GM15510 (cell line): ENCODE data around the gene GRIA3.

Experiments used
- POLR2A ChIP-seq: IDR thresholded peaks from 3 replicates; pipeline ENCODE4 v1.6.1; 2011; ENCODE audit warnings: borderline replicate concordance; ENCODE audit not compliant: insufficient read length; ENCODE audit errors: extremely low read depth

GRIA3 gene

DNA sequence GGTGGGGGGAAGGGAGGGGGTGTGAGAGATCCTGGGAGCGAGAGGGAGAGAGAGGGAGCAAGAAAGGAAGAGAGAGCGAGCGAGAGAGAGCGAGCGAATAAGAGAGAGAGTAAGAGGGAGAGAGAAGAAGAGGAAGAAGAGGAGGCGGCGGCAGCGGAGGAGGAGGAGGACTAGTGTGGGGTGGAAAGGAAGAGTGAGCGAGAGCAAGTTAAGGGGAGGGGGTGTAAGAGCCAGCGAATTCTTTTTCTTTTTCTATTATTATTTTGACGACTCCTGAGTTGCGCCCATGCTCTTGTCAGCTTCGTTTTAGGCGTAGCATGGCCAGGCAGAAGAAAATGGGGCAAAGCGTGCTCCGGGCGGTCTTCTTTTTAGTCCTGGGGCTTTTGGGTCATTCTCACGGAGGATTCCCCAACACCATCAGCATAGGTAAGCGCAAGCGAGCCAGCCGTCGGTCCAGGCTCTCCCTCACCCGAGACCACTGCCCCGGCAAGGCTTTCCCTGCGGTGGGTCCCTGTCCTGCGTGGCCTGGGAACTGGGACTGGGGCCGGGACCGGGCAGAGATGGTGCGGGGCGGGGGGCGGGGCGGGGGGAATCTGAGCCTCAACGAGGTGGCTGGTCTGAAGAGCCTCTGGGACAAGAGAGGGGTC lies at the start of gene GRIA3:
TSS of gene GRIA3 (plus strand) at position 60 of the 647 bp plus-strand sequence. CDS start at position 318, 258 bp downstream.
- TF ChIP-seq POLR2A: no peak

DNA sequence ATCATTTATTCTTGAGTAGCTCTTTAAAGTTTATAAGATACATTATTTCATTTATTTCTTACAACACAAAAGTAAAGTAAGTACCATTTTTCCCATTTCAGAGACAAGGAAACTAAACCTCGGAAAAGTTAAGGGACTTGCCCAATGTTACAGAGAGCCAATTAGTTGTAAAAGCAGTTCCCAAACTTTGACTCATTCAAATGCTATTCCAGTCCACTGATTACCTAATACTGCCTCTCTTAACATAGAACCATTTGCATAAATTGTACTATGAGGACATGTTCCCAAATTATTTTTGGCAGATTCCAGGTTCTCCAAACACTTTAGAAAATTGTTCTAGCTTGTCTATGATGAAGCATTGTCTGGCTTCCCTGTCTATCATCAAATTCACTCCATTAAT lies 45.6 kb upstream of the GRIA3 start:
- TF ChIP-seq POLR2A: no peak

DNA sequence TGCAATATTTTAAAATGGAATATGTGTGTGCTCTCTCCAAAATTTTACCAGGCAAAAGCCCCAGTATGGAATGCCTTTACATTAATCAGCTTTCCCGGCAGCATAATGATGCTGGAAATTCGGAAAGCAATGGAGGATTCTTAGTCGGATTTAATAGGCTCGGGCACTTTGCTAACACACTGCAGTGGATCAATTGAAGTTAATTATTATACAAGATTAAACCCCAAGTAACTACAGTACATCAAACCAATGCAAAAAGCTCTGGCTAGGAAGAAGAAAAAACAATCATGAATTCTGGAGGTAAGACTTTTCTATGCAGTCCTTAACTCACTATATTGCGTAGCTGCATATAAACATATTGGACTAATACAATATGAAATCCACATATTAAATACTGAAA lies 43.6 kb upstream of the GRIA3 start:
- TF ChIP-seq POLR2A: no peak

DNA sequence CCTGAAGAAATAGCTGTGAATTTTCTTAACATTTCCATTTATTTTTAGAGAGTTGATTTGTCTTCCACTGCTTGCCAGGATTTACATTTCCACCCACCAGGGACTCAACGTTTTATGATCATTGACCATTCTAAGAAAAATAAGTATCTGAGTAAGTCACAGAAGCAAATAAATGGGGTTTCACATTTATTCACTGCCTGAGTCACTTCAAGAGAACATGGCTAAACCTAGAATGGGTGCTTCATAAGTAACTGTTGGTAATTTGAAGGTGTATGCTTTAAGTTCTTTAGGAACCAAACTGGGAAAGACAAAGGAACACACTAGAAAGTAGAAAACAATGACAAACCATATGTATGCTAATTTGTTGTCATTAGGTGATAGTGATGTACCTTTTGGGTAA lies 43.2 kb upstream of the GRIA3 start:
- no peak for TF ChIP-seq POLR2A

DNA sequence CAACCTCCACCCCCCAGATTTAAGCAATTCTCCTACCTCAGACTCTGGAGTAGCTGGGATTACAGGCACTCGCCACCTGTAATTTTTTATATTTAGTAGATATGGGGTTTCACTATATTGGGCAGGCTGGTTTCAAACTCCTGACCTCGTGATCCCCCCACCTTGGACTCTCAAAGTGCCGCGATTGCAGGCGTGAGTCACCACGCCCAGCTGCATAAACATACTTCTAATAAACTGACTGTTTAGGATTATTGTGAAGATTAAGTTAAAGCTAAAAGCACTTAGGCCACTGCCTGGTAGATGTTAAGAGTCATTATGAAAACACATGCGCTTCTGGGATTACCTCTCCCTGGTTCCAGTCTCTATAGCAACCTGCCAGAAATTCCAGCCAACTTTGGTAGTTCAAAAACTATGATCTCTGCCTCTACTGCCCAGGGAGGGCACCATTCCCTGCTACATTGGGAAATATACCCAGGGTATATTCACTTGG lies 30.2 kb upstream of the GRIA3 start:
- no peak for TF ChIP-seq POLR2A

DNA sequence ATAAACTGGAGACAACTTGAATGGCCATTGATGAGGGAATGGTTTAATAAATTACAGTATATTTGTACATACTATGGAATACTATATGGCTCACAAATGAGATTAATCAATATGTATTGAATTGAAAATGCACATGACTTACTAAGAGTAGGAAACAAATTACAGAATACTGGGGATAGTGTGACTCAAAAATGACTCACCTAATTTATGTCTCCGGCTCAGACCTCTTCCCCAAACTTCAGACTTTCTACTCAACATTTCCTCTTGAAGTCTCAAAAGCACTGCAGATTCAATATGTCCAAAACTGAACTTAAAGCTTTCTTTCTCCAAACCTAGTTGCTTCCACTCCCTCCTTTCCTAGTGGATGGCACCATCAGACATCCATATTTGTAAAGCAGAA lies 28.8 kb upstream of the GRIA3 start:
- no peak for TF ChIP-seq POLR2A

DNA sequence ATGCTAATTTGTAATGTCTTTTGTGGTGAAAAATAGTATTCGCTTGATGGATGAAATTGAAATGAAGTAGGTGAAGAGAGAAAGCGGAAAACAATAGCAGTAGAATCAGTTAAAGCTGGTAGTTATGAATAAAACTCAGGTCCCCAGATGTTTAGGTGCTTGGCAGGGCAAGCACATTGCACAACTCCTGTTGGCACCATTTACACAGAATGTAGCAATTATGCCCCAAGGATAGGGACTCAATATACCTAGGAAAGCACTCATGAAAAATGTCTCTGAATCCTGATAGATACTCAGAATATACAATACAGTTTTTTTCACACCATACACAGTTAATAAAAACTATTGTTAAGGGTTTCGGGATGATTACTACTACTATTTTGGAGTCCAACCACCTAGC lies 26.5 kb upstream of the GRIA3 start:
- no peak for TF ChIP-seq POLR2A

DNA sequence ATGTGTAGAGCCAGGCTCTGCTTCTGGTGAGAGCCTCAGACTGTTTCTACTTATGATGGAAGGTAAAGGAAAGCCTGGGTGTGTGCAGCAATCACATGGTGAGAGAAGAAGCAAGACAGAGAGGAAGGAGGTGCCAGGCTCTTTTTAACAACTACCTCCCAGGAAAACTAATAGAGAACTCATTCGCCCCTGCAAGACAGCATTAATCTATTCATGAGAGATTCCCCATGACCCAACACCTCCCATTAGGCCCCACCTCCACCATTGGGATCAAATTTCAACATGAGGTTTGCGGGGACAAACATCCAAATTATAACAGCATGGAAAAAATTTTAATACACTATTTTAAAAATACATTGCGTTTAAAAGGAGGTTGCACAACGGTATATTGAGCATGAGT lies 24.7 kb upstream of the GRIA3 start:
- no peak for TF ChIP-seq POLR2A

DNA sequence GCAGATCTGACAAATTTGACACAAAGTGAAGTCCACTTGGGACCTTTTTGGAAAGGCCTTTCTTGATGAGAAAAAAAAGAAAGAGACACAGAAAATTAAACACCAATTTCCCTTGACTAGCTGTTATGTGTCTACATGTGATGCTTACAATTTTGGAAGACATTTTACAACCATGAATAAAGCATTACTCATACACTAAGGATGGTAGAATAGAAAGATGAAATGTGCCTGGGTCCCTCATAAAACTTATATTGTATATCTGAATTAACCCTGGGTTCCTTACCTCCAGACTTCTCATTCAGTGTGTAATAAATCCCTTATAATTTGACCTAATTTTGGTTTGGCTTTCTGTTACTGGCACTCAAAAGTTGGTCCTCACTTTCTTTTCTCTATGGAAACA lies 16.5 kb upstream of the GRIA3 start:
- TF ChIP-seq POLR2A: no peak

DNA sequence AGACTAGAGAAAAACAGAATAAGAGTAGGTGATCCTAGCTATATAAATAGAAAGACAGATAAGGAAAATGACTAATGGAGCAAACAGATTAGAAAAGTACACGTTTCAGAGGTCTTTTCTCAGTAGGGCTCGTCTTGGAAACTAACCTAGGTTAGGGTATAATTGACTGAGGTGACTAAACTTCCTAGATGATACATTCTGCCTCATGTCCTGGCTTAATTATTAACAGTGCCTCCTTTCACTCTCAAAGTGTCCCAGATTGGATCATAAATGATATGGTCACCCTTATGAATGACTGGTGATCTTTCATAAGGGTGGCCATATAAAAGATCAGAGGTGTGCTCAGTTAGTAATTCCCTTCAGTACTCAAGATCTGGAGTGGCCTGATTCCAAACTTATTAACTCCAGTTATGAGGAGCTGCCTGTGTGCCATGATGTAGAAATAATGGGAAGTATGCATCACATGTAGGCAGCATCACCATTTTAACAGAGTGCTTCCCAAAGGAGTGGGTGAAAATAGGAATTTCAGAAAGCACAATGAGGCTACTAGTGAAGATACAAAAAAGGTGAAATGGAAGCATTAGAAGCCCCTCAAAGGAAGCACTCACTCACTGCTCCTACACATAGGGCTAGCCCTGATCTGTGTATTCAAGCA lies 14.7 kb upstream of the GRIA3 start:
- no peak for TF ChIP-seq POLR2A

DNA sequence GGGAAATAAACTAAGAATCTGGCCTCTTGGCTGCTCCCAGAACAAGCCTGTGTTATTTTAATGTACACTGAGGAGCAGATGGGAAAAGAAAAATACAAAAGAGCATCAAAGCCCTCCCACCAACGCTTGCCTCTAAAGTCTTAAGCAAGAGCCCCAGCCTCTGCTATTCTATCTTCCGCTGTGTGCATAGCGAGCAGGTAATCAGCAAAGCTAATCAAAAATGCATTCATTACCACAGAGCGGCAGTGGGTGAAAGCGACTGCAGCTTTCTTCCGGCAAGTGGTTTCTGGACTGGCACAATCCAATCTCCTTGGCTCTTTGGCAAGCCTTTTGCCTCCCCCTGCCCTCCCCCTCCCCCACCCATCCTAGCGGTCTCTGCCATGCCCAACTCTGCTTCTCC lies 13.5 kb upstream of the GRIA3 start:
- TF ChIP-seq POLR2A: no peak

DNA sequence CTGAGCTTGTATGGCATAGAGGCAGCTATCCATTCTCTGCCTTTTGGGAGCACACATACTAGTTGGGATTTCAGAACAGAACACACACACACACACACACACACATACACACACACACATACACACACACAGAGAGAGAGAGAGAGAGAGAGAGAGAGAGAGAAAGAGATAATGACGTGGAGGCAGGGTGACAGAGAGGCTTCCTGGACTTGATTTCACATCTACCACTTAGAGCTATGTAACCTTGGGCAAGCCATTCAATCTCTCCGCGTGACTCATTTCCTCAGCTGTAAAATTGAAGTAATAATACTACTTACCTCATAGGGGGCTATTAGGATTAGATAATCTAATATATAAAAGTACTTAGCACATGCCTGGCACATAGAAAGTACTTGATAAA lies 12.3 kb upstream of the GRIA3 start:
- no peak for TF ChIP-seq POLR2A

DNA sequence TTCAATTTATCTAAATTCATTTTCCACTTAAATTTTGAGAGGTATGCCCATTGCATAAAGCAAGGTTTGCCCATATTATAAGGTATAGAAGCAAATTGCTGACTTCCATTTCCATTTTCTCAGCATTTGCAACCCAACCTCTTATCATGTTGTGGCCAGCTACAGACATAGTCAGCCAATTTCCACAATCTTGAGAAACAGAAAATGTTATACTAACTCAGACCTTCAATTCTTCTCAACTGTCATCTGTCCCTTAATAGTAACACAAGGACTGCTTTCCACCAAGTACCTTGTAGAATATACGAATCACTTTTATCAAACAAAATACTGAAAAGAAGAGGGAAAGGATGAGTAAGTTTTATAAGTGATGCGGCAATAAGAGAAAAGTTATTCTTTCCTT lies 11.2 kb upstream of the GRIA3 start:
- no peak for TF ChIP-seq POLR2A

DNA sequence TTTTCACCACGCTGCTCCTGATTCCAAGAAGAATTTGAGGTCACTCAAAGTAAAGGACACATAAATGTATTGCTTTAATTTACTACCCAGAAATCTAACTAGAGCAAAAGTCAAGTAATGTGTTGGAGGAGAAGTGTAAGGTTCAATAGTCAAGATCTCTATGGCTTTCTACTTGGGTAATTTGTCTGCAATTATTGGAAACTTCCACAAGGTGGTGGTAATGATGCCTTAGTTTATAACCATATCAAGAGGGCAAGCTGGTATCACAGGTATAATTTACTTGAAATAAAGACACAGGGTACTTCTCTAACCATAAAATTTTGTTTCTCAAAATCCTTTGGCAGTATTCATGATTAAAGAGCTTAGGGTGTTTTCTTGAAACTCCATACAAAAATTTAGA lies 10.2 kb upstream of the GRIA3 start:
- no peak for TF ChIP-seq POLR2A

DNA sequence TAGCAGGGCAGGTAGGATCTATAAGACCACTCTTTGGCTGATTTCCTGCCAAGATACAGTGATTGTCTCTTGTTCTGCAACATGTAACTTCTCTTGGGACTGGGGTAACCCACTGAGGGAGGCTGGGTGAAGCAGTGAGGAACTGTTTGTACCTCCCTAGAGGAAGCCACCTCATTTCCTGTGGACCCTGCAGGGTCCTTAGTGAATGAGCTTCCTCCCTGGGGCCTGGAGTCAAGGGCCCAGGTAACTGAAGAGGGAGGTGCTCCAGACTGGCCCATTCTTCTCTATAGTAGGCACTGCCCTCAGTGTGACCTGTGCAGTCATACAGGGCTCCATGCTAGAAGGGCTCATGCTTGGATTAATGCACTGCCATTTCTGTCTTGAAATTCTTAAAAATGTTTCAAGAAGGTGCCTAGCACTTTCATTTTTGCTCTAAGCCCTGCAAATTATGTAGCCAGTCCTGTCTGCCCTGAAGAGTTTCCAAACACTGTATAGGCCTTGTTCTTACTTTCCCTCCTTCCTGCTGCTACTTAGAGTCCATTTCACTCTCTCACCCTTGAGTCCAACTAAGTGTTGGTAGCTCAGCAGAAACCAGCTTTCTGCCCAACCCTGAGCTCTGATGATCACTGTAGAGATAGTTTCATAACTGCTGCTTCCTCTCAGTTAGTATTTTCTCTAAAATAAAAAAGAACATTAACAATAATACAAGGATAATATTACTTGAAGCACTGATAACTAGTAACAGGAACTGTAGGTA lies 8.5 kb upstream of the GRIA3 start:
- no peak for TF ChIP-seq POLR2A

DNA sequence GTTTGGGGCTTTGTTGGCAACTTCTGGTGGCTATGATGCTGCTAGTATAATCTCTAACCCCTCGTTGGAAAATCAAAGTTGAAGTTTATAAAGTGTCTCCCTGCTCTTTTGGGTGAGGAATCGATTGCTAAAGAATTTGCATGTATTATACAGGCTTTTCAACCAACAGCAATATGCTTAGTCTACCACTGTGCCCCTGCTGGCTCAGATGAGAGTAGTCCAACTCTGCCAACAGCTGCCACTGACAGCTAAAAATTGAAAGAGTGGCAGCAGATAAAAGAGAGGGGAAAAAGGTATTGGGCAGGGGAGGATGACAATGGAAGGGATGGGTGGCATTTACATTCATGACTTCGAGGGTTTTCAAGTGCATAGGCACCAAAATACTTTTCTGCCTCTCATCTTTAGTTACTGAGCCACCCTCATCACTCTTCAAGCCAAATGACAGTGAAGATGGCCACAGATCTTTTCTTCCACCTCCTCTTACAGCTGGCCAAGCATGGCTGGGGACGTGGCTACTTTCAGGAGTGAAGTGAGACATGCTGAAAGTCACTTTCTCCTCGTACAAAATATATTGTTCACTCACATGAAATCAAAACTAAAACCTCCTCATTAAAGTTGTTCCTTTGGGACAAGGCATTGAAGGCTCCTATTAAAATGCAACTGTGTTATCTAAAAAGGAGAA lies 2.7 kb upstream of the GRIA3 start:
- TF ChIP-seq POLR2A: no peak

DNA sequence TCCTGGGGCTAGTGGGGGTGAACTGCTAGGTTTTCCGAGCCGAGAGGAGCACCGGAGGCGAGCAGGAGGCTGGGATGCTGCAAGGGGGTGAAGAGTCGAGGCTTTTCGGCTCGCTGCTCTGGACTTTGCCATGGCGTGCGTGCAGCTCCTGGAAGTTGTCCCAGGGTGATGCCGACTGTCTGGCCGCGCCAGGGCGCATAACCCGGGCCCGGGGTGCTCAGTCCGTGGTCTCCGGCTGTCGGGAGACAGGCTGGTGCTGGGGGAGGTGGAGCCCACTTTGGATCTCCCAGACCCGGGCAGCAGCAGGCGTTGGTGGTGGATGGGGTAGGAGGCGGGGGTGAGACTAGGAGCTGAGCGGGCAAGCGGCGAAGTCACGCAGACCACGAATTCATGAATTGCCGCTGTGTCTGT lies 793 bp downstream of the GRIA3 start:
- no peak for TF ChIP-seq POLR2A
